Small intestine (tissue), 7 donors: ENCODE results near the gene KRTAP9-4. TPM values are rescaled to one million over a fixed set of nuclear protein-coding genes. Genes with fewer than 3 reads are reported as not detected.

Experiments used
- DNase-seq, 2 donors: peaks; one replicate each; pipeline versions ENCODE4 v3.0.0 to v3.0.0-alpha.2; 2013
- FAIRE-seq: peaks from 2 replicates; lab custom pipeline; 2012; peaks lifted over from hg19 to GRCh38; lab: Jason Lieb, UNC
- H3K27ac ChIP-seq, 3 donors: one replicate each; pipeline ENCODE4 v1.5.1; 2013; ENCODE audit warnings: low read length in 2 of 3, mild to moderate bottlenecking in 2 of 3, control low read depth in 1 of 3, inconsistent platforms in 1 of 3, low read depth in 1 of 3, moderate library complexity in 1 of 3
- H3K27me3 ChIP-seq, 3 donors: one replicate each; pipeline ENCODE4 v1.6.1; 2013; ENCODE audit warnings: low read length in 3 of 3, inconsistent platforms in 1 of 3; ENCODE audit not compliant: control insufficient read depth in 3 of 3, insufficient read depth in 3 of 3
- H3K36me3 ChIP-seq, 3 donors: one replicate each; pipeline ENCODE4 v1.6.1; 2013; ENCODE audit warnings: low read length in 3 of 3, inconsistent platforms in 1 of 3, low read depth in 1 of 3, mild to moderate bottlenecking in 1 of 3, moderate library complexity in 1 of 3; ENCODE audit not compliant: control insufficient read depth in 3 of 3, insufficient read depth in 2 of 3
- H3K4me1 ChIP-seq, 3 donors: one replicate each; pipeline ENCODE4 v1.6.1; 2013; ENCODE audit warnings: low read length in 2 of 3, inconsistent platforms in 1 of 3, low read depth in 1 of 3, mild to moderate bottlenecking in 1 of 3, moderate library complexity in 1 of 3; ENCODE audit not compliant: control insufficient read depth in 3 of 3, insufficient read depth in 2 of 3
- H3K4me3 ChIP-seq, 3 donors: one replicate each; pipeline ENCODE4 v1.5.1; 2013; ENCODE audit warnings: low read length in 3 of 3, control low read depth in 1 of 3, inconsistent platforms in 1 of 3, low read depth in 1 of 3, mild to moderate bottlenecking in 1 of 3, moderate library complexity in 1 of 3
- H3K9me3 ChIP-seq, 2 donors: one replicate each; pipeline ENCODE4 v1.6.1; 2013; ENCODE audit warnings: low read depth in 1 of 2, low read length in 1 of 2; ENCODE audit not compliant: control insufficient read depth in 2 of 2, insufficient read depth in 1 of 2
- WGBS, 3 donors: extraction: QIAGEN DNeasy Blood & Tissue Kit; methylation state at CpG; one replicate each; pipeline ENCODE4 v1.1.7; 2013; 5-methylcytosine and 5-hydroxymethylcytosine counted together
- polyA plus RNA-seq, 4 donors: library from polyadenylated mRNA; stranded (reverse) in 3 of 4; unstranded in 1 of 4; fragments of 200-250 nt in 3 of 4; fragments of 120-200 nt in 1 of 4; gene quantifications; one replicate each; pipeline versions ENCODE4 v1.2.1 to v1.2.3, GENCODE V29; 2013
- donor health status: healthy with polysubstance abuse.
- donor health status: control.
- donor health status: control.
- donor health status: Bipolar disorder and iron deficiency.
- donor health status: healthy.

The KRTAP9-4 gene
- polyA plus RNA-seq, 4 donors: not detected

- no peak overlapping the region for H3K27ac ChIP-seq
- H3K36me3 ChIP-seq: no peaks in the 10 kb centered on the region
- H3K27me3 ChIP-seq: peaks cover 0 to 10% (median 3%) of the 10 kb centered on the region in 3 donors
- DNase-seq (no peak), FAIRE-seq (no peak)
- H3K4me3 ChIP-seq: no peak overlapping the region
- no peaks in the 10 kb centered on the region for H3K9me3 ChIP-seq
- no peaks in the 10 kb centered on the region for H3K4me1 ChIP-seq
- WGBS, 3 donors: 86 to 90% (median 87%) methylated on average over 19 to 20 of the region's 20 CpGs
Measured at GRCh38 chr17:41298458-41299135, 49.1 kb downstream of the KRTAP9-4 start.

Other genes with a start within 250 kb of the KRTAP9-4 start
- not detected for gene KRTAP3-2, start 249.8 kb upstream of the KRTAP9-4 start, polyA plus RNA-seq
- gene KRTAP3-1, start 240.6 kb upstream of the KRTAP9-4 start, polyA plus RNA-seq: not detected
- under 1 TPM in 1 of 4 donors, not detected in 3; 0.04 TPM for gene KRTAP1-5, start 222.5 kb upstream of the KRTAP9-4 start, polyA plus RNA-seq
- gene KRTAP1-4, start 219.5 kb upstream of the KRTAP9-4 start, polyA plus RNA-seq: not detected
- gene KRTAP1-3, start 214.8 kb upstream of the KRTAP9-4 start, polyA plus RNA-seq: not detected
- not detected for gene KRTAP1-1, start 208.2 kb upstream of the KRTAP9-4 start, polyA plus RNA-seq
- gene KRTAP2-1, start 202.4 kb upstream of the KRTAP9-4 start, polyA plus RNA-seq: not detected
- gene KRTAP2-2, start 194.5 kb upstream of the KRTAP9-4 start, polyA plus RNA-seq: not detected
- gene KRTAP2-3, start 189.6 kb upstream of the KRTAP9-4 start, polyA plus RNA-seq: not detected
- gene KRTAP2-4, start 183.8 kb upstream of the KRTAP9-4 start, polyA plus RNA-seq: not detected
- gene KRTAP4-7, start 165.5 kb upstream of the KRTAP9-4 start, polyA plus RNA-seq: not detected
- not detected for gene KRTAP4-8, start 151.5 kb upstream of the KRTAP9-4 start, polyA plus RNA-seq
- gene KRTAP4-16, start 147.5 kb upstream of the KRTAP9-4 start, polyA plus RNA-seq: not detected
- not detected for gene KRTAP4-9, start 144.3 kb upstream of the KRTAP9-4 start, polyA plus RNA-seq
- gene KRTAP4-11, start 131.3 kb upstream of the KRTAP9-4 start, polyA plus RNA-seq: not detected
- gene KRTAP4-12, start 125.5 kb upstream of the KRTAP9-4 start, polyA plus RNA-seq: not detected
- gene KRTAP4-6, start 109.1 kb upstream of the KRTAP9-4 start, polyA plus RNA-seq: not detected
- gene KRTAP4-5, start 99.9 kb upstream of the KRTAP9-4 start, polyA plus RNA-seq: not detected
- not detected for gene KRTAP4-4, start 88.9 kb upstream of the KRTAP9-4 start, polyA plus RNA-seq
- not detected for gene KRTAP4-3, start 81.5 kb upstream of the KRTAP9-4 start, polyA plus RNA-seq
- not detected for gene KRTAP4-2, start 71.5 kb upstream of the KRTAP9-4 start, polyA plus RNA-seq
- not detected for gene KRTAP4-1, start 64.8 kb upstream of the KRTAP9-4 start, polyA plus RNA-seq
- gene KRTAP9-1, start 59.8 kb upstream of the KRTAP9-4 start, polyA plus RNA-seq: not detected
- gene KRTAP9-2, start 23.0 kb upstream of the KRTAP9-4 start, polyA plus RNA-seq: not detected
- gene KRTAP9-3, start 17.2 kb upstream of the KRTAP9-4 start, polyA plus RNA-seq: not detected
- gene KRTAP9-8, start 11.7 kb upstream of the KRTAP9-4 start, polyA plus RNA-seq: not detected
- not detected for gene KRTAP9-9, start 5.7 kb downstream of the KRTAP9-4 start, polyA plus RNA-seq
- not detected for gene KRTAP9-6, start 15.7 kb downstream of the KRTAP9-4 start, polyA plus RNA-seq
- not detected for gene KRTAP9-7, start 26.0 kb downstream of the KRTAP9-4 start, polyA plus RNA-seq
- gene KRTAP29-1, start 53.2 kb downstream of the KRTAP9-4 start, polyA plus RNA-seq: not detected
- gene KRTAP16-1, start 59.6 kb downstream of the KRTAP9-4 start, polyA plus RNA-seq: not detected
- gene KRTAP17-1, start 66.0 kb downstream of the KRTAP9-4 start, polyA plus RNA-seq: not detected
- gene KRT33A, start 101.1 kb downstream of the KRTAP9-4 start, polyA plus RNA-seq: not detected
- gene KRT33B, start 120.1 kb downstream of the KRTAP9-4 start, polyA plus RNA-seq: not detected
- gene KRT34, start 132.6 kb downstream of the KRTAP9-4 start, polyA plus RNA-seq: not detected
- gene KRT31, start 147.9 kb downstream of the KRTAP9-4 start, polyA plus RNA-seq: not detected
- not detected for gene KRT37, start 174.9 kb downstream of the KRTAP9-4 start, polyA plus RNA-seq
- gene KRT38, start 191.3 kb downstream of the KRTAP9-4 start, polyA plus RNA-seq: not detected
- gene KRT32, start 217.7 kb downstream of the KRTAP9-4 start, polyA plus RNA-seq: not detected
- gene KRT35, start 231.5 kb downstream of the KRTAP9-4 start, polyA plus RNA-seq: not detected
- under 1 TPM in 1 of 4 donors, not detected in 3; 0.04 TPM for gene KRT36, start 240.2 kb downstream of the KRTAP9-4 start, polyA plus RNA-seq